NCI-H1694 treated with DMSO at 0.1 percent for 48 hours (cell line): ENCODE results near the gene HERPUD1.
"Not testable (repeated sequence)": the region's sequence is repeated elsewhere in the genome, so short reads cannot be mapped to it uniquely, and the experiment has no call there.

Experiments used
- DNase-seq: peaks from one replicate; lab custom pipeline; 2025; lab: John Stamatoyannopoulos, UW

HERPUD1 gene

DNA sequence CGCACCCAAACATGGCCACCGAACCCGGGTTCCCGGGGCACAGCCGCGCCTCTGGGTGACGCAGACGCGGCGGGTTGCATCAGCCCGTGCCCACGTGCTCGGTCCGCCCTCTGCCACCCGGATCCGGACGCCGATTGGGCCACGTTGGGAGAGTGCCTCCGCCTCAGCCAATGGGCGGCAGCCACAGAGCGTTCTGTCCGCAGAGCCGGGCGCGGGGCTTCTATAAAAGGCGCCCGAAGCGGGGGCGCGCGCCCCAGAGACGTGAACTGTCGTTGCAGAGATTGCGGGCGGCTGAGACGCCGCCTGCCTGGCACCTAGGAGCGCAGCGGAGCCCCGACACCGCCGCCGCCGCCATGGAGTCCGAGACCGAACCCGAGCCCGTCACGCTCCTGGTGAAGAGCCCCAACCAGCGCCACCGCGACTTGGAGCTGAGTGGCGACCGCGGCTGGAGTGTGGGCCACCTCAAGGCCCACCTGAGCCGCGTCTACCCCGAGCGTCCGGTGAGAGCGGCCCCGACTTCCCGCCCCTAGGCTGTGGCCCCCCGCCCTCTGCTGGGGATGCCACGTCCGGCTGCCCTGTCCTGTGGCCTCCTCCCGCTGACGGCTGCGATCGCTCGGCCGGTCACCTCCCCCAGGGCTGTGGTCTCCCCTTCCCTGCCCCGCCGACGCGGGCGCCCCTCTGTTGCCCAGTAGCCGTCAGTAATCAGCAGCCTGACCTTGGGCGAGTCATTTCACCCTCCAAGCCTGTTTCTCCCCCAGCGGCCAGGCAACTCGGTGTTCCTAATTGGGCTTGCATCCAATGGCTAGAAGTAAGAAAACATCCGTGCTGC is at the start of gene HERPUD1:
HERPUD1 (plus strand) TSS at position 251 of the 829 bp plus-strand sequence; CDS start at position 354, 103 bp downstream.
- DNase-seq: peak; percentile 90

DNA sequence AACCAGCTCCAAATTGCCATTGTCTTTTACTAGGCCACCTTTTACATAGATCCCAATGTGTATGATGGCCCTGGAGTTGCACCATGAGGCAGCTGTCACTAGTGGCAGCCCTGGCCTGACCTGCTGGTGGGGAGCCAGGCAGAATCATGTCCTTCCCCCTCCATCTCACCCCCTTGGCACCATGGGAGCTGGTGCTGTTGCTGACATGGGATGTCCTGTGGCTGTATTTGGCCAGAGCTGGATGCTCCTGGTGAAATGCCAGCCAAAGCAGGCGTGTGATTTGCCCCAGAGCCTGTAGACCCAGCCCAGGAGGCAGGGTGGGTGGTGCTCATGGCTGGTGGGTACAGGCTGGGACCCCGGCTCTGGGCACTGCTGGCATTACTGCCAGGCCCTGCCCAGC is 48.4 kb upstream of the HERPUD1 start:
- DNase-seq: no peak

- no peak for DNase-seq
Observed at GRCh38 chr16:56884026-56884582, 47.8 kb upstream of the HERPUD1 start.

GRCh38 chr16:56884929-56885328 is 47.0 kb upstream of the HERPUD1 start:
- DNase-seq: not testable (repeated sequence)

GRCh38 chr16:56885446-56886162 is 46.3 kb upstream of the HERPUD1 start:
- DNase-seq: no peak

- DNase-seq: no peak
Observed at GRCh38 chr16:56886296-56886695, 45.6 kb upstream of the HERPUD1 start.

- DNase-seq: no peak
Observed at GRCh38 chr16:56886826-56887225, 45.1 kb upstream of the HERPUD1 start.

DNA sequence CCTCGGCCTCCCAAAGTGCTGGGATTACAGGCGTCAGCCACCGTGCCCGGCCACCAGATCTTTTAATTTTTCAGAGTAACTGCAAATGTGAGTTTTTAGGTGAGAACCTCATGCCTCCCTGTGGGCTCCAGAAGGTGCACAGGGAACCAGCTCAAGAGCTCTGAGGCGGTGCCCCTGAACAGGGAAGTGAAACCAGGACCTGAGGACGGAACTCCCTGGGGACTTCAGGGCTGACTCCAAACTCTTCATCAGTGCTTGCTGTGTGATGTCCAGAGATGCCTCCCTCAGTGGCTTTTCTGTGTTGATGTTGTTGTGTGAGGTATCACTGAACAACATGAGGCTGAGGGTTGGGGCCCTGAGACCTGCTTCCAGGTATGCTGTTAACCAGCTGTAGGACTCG is 43.1 kb upstream of the HERPUD1 start:
- no peak for DNase-seq

- DNase-seq: no peak
Observed at GRCh38 chr16:56889206-56889605, 42.7 kb upstream of the HERPUD1 start.

GRCh38 chr16:56891685-56892084 is 40.3 kb upstream of the HERPUD1 start:
- DNase-seq: no peak

- DNase-seq: no peak
Observed at GRCh38 chr16:56892705-56893104, 39.2 kb upstream of the HERPUD1 start.

DNA sequence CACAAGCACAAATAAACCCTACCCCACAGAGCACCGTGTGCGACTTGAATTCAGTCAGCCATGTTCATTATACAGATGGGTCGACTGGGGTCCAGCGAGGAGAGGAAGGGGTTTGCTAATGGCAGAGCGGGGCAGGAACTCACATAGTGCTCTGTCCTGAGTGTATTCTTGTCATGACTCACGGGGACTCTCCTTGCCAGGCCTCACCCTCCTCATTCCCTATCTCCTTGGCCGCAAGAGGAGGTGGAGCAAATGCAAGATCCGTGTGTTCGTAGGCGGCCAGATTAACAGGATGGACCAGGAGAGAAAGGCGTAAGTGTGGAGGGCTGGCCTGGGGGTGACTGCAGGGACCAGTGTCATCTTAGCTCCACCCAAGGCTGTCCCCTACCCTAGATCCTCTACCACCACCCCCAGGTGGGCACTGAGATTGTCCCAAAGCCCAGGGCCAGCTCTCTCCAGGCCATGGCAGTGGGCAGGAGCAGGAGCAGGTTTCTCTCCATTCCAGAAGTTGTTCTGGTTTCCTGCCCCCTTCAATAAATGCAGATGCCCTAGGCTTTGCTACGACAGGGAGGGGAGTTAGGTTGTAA is 37.5 kb upstream of the HERPUD1 start:
- no peak for DNase-seq

DNA sequence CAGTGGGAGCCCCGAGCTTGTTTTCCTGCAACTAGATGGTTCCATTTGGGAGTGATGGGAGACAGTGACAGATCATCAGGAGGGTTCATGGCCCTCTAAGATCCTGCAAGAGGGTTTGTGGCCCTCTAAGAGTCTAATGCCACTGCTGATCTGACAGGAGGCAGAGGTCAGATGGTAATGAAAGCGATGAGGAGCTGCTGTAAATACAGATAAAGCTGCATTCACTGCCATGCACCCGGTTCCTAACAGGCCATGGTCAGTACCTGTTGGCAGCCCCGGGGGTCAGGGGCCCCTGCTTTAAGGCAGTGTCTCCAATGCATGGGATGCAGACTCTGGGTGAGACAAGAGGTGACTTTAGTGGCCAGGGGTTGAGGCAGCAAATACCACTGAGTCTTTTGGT is 36.1 kb upstream of the HERPUD1 start:
- no peak for DNase-seq

- no peak for DNase-seq
Observed at GRCh38 chr16:56896244-56896643, 35.7 kb upstream of the HERPUD1 start.

GRCh38 chr16:56897026-56897799 is 34.7 kb upstream of the HERPUD1 start:
- no peak for DNase-seq

- no peak for DNase-seq
Observed at GRCh38 chr16:56898847-56899246, 33.1 kb upstream of the HERPUD1 start.

GRCh38 chr16:56903866-56904265 is 28.1 kb upstream of the HERPUD1 start:
- DNase-seq: no peak

- no peak for DNase-seq
Observed at GRCh38 chr16:56907401-56907800, 24.5 kb upstream of the HERPUD1 start.

DNA sequence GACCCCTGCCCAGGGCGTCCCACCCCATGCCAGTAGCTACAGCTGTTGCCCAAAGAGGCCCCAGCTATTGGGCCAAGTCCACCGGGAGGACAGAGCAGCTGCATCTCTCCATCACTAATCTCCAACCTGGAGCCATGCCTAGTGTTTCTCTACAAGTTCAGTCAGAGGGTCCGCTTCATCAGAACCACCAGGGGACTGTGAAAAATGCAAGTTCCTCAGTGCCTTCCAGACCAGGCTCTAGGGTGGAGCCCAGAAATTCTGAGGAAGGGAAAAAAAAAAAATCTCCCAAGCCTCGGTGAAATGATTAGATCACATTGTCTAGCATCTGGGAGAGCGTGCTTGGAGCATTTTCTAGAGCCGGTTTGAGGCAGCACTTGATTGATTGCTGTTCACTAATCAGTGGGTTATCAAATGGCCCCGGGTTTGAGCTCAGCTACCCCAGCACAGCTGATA is 22.4 kb upstream of the HERPUD1 start:
- DNase-seq: no peak

- no peak for DNase-seq
Observed at GRCh38 chr16:56910112-56910511, 21.8 kb upstream of the HERPUD1 start.

DNA sequence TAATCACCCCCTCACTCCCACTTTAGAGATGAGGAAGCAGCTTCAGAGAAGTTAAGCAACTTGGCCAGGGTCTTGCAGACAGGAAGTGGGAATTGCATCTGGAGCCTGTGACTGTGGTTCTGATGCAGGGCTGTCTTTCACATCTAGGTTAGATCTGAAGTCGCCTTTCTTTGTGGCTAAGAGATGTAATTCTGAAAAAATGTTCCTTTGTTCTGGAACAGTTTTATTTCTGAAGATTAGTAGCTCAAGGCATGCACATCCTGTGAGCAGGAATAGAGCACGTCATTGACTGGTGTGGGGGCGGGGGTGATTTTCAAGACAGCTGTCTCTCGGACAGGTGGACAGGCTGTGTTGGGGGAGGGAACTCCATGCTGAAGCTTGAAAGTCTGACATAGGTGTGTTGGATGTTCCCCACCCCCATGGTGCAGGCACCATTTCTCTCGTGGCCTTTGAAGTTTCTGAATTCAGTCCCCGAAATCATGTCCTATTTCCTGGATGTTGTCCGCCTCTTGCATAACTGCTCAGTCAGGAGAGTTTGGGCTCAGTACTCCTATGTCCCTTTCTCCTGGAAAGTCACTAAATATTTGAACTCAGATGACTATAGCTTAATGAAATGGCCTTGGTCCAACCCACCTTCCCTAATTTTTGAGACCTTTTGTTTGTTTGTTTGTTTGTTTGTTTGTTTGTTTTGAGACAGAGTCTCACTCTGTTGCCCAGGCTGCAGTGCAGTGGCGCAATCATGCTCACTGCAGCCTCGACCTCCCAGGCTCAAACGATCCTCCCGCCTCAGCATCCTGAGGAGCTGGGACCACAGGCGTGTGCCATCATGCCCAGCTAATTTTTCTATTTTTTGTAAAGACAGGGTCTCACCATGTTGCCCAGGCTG is 21.0 kb upstream of the HERPUD1 start:
- DNase-seq: peak; percentile 14
